ENCODE data around the gene SPEF1. TPM values are rescaled to one million over a fixed set of nuclear protein-coding genes. Genes with fewer than 3 reads are reported as not detected.

The SPEF1 gene
- total RNA-seq, 1 experiment from 2014 or later, result 0.24 TPM

DNA sequence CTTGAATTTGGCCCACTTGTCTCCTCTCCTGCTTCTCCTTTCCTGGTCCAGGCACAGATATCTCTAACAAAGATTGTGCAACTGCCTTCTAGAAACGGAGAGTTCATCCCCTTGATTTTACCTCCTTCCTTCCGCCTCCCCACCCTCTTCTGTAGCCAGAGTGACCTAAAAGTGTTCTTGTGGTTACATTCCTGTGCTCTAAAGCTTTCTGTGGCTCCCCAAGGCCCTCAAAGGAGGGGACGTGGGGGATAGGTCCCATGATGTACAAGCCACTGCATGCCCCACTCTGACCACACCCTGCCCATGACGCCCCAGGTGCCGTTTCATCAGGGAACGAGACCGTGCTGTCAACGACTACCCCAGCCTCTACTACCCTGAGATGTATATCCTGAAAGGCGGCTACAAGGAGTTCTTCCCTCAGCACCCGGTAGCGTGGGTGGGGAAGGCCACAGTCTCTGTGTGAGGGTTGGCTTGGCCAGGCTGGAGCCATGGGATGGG, 23.1 kb upstream of the SPEF1 start:
- Mint-ChIP-seq H3K27me3 (ENCODE audit: low read depth) (peaks cover 4% of the 10 kb centered on the region; the same call in 1 of the 2 replicates), H3K4me1 (peaks cover 30 to 48% of the 10 kb centered on the region in 2 experiments), H3K9me3 (no peaks in the 10 kb centered on the region), H3K27ac (peak overlapping the region in 1 of 3 experiments; percentile 46; a peak in 2 of 7 replicates), H3K4me3 (no peak overlapping the region), H3K36me3 (ENCODE audit: insufficient read depth in 1 of 3, low read depth in 3 of 3) (peaks cover 32 to 55% (median 47%) of the 10 kb centered on the region in 3 experiments)
- Histone ChIP-seq H2BK5ac (ENCODE audit: insufficient read length, low read length) (no peak overlapping the region), H3T11ph (ENCODE audit: low read length) (no peak overlapping the region), H3K14ac (ENCODE audit: insufficient read depth, low read length) (no peak overlapping the region), H4K8ac (replicated peaks; ENCODE audit: insufficient read length, low read depth, low read length) (no peak overlapping the region), H2AFZ (ENCODE audit: low read length) (no peak overlapping the region), H4K91ac (ENCODE audit: insufficient read length, low read depth, low read length) (no peak overlapping the region), H3K27me3 (ENCODE audit: insufficient read depth, low read length) (no peaks in the 10 kb centered on the region), H3K18ac (ENCODE audit: insufficient read length, low read depth, low read length) (no peak overlapping the region), H3K4me1 (ENCODE audit: insufficient read depth, low read length) (peaks cover 3% of the 10 kb centered on the region), H3K23ac (ENCODE audit: insufficient read length, low read depth, low read length) (no peak overlapping the region), H3K79me1 (ENCODE audit: insufficient read depth, low read depth, low read length, poor library complexity, severe bottlenecking) (no peaks in the 10 kb centered on the region), H2BK12ac (ENCODE audit: insufficient read length, low read depth, low read length) (no peak overlapping the region), H3K9me3 (ENCODE audit: control insufficient read depth, low read depth, low read length) (no peaks in the 10 kb centered on the region), H2AK5ac (ENCODE audit: insufficient read length, low read length) (no peak overlapping the region), H2BK15ac (ENCODE audit: low read depth, low read length) (no peak overlapping the region), H3K9ac (ENCODE audit: extremely low read depth, insufficient read length, low read length) (no peak overlapping the region), H2BK120ac (ENCODE audit: low read depth, low read length, poor library complexity, severe bottlenecking) (no peak overlapping the region), H3K4ac (ENCODE audit: low read depth, low read length) (no peak overlapping the region), H4K20me1 (ENCODE audit: control insufficient read depth, insufficient read depth, insufficient read length) (no peaks in the 10 kb centered on the region), H3K56ac (ENCODE audit: insufficient read length, low read depth, low read length) (no peak overlapping the region), H3K27ac (ENCODE audit: insufficient read length, low read depth, low read length) (no peak overlapping the region), H4K5ac (ENCODE audit: insufficient read length, low read depth, low read length) (no peak overlapping the region), H2BK20ac (ENCODE audit: low read depth, low read length, poor library complexity, severe bottlenecking) (no peak overlapping the region), H3K79me2 (ENCODE audit: insufficient read depth, low read length) (no peaks in the 10 kb centered on the region), H3K4me2 (ENCODE audit: insufficient read depth, insufficient read length, low read length) (no peak overlapping the region), H3K23me2 (ENCODE audit: insufficient read length, low read depth, low read length, poor library complexity, severe bottlenecking) (peaks cover 8% of the 10 kb centered on the region)
- no CpG with 5 or more reads among the region's 11 CpGs for WGBS (ENCODE audit: extremely low coverage, insufficient read length, low lambda C conversion rate)
- DNase-seq, result no peak
- TF ChIP-seq, protein P1, sequence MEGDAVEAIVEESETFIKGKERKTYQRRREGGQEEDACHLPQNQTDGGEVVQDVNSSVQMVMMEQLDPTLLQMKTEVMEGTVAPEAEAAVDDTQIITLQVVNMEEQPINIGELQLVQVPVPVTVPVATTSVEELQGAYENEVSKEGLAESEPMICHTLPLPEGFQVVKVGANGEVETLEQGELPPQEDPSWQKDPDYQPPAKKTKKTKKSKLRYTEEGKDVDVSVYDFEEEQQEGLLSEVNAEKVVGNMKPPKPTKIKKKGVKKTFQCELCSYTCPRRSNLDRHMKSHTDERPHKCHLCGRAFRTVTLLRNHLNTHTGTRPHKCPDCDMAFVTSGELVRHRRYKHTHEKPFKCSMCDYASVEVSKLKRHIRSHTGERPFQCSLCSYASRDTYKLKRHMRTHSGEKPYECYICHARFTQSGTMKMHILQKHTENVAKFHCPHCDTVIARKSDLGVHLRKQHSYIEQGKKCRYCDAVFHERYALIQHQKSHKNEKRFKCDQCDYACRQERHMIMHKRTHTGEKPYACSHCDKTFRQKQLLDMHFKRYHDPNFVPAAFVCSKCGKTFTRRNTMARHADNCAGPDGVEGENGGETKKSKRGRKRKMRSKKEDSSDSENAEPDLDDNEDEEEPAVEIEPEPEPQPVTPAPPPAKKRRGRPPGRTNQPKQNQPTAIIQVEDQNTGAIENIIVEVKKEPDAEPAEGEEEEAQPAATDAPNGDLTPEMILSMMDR (conservative IDR thresholded peaks at IDR 0.05), result no peak

Measured in H9 (cell line).